Panc1 (cell line): ENCODE results near the gene ZFP36L1. TPM values are rescaled to one million over a fixed set of nuclear protein-coding genes. Genes with fewer than 3 reads are reported as not detected.

Source experiments
- ATAC-seq: fragments of 200-7000 bp; cut with Tn5 transposase; 2 replicates; pipeline ENCODE4 v1.9.1; 2020; ENCODE audit warnings: mild to moderate bottlenecking, moderate library complexity
- BruUV-seq: library from RNA; stranded (reverse); fragments of 400-500 nt; replicated peaks from 2 replicates; lab custom pipeline; 2021; lab: Mats Ljungman, UMichigan
- CTCF ChIA-PET: fragments of 300-600 bp; sonication (Branson Sonifier 250); formaldehyde crosslinking; loops from one replicate; lab custom pipeline; 2022; ENCODE audit warnings: antibody characterized with exemption; lab: Charles Lee
- POLR2A ChIA-PET: fragments of 300-600 bp; sonication (Branson Sonifier 250); formaldehyde crosslinking; loops from one replicate; lab custom pipeline; 2022; ENCODE audit warnings: antibody characterized with exemption; lab: Charles Lee
- DNase-seq: peaks from one replicate; pipeline ENCODE4 v3.0.0-alpha.2; 2010; ENCODE audit warnings: low read depth, low spot score
- H3K27ac ChIP-seq: 2 replicates; pipeline ENCODE4 v1.5.1; 2011; ENCODE audit warnings: mild to moderate bottlenecking, low read length, inconsistent platforms
- H3K27me3 ChIP-seq: fragments of 200-500 bp; sonication (Bioruptor generic); 2 replicates; pipeline ENCODE4 v1.6.0; 2014; ENCODE audit warnings: low read length, inconsistent platforms; ENCODE audit not compliant: control insufficient read depth, insufficient read depth
- H3K36me3 ChIP-seq: fragments of 200-500 bp; sonication (Bioruptor generic); 2 replicates; pipeline ENCODE4 v1.5.1; 2014; ENCODE audit warnings: inconsistent platforms, mild to moderate bottlenecking, low read length, moderate library complexity; ENCODE audit not compliant: control insufficient read depth, insufficient read depth
- H3K4me1 ChIP-seq: 2 replicates; pipeline ENCODE4 v1.5.1; 2011; ENCODE audit warnings: inconsistent platforms, mild to moderate bottlenecking, low read length, moderate library complexity; ENCODE audit not compliant: control insufficient read depth, insufficient read depth
- H3K4me3 ChIP-seq, 2 experiments: 2 replicates each; pipeline ENCODE4 v1.5.1; 2011 to 2012; ENCODE audit warnings: low read depth in 2 of 2, low read length in 2 of 2, mild to moderate bottlenecking in 2 of 2, inconsistent platforms in 1 of 2, moderate library complexity in 1 of 2
- H3K9me3 ChIP-seq: fragments of 200-500 bp; sonication (Bioruptor generic); 2 replicates; pipeline ENCODE4 v1.5.1; 2014; ENCODE audit warnings: low read depth, mild to moderate bottlenecking, inconsistent platforms, low read length, moderate library complexity; ENCODE audit not compliant: control insufficient read depth, insufficient read depth
- POLR2AphosphoS5 ChIP-seq: IDR thresholded peaks from 2 replicates; pipeline ENCODE4 v1.6.1; 2012; ENCODE audit warnings: mild to moderate bottlenecking, low read depth, low read length, moderate library complexity
- SIN3A ChIP-seq: IDR thresholded peaks from 2 replicates; pipeline ENCODE4 v1.6.1; 2012; ENCODE audit warnings: low read depth, mild to moderate bottlenecking, low read length, moderate library complexity, borderline replicate concordance; ENCODE audit not compliant: insufficient read depth
- TCF7L2 ChIP-seq: IDR thresholded peaks from 2 replicates; pipeline ENCODE4 v1.6.1; 2011; ENCODE audit warnings: mild to moderate bottlenecking, low read depth, low read length, inconsistent platforms
- in situ Hi-C: cut with HindIII; loops from 2 replicates; pipeline ENCODE4 v1.10.0; 2016; ENCODE audit warnings: low sequenced_read_pairs, low pct_unique_long_range_greater_than_20kb
- intact Hi-C: fragments of 100-400 bp; cut with micrococcal nuclease; formaldehyde crosslinking; loops from one replicate; pipeline ENCODE4 v1.10.0; 2022; ENCODE audit not compliant: unreplicated experiment
- total RNA-seq: library from RNA; stranded (reverse); gene quantifications from one replicate; pipeline ENCODE4 v1.2.1, GENCODE V29; 2021; ENCODE audit not compliant: unreplicated experiment
- TF ChIP-seq, protein P1 (sequence below), 2 experiments: IDR thresholded peaks; 2 replicates each; pipeline ENCODE4 v1.6.1; 2011 to 2012; ENCODE audit warnings: low read depth in 2 of 2, control low read depth in 1 of 2, low read length in 1 of 2, mild to moderate bottlenecking in 1 of 2, moderate library complexity in 1 of 2; ENCODE audit not compliant: insufficient read depth in 1 of 2
- TF ChIP-seq, protein P2 (sequence below): fragments of 450-650 bp; IDR thresholded peaks from 2 replicates; pipeline ENCODE4 v1.5.1; 2017; ENCODE audit warnings: mild to moderate bottlenecking

ZFP36L1 gene
- total RNA-seq, 1 experiment from 2014 or later = 84.9 TPM

DNA sequence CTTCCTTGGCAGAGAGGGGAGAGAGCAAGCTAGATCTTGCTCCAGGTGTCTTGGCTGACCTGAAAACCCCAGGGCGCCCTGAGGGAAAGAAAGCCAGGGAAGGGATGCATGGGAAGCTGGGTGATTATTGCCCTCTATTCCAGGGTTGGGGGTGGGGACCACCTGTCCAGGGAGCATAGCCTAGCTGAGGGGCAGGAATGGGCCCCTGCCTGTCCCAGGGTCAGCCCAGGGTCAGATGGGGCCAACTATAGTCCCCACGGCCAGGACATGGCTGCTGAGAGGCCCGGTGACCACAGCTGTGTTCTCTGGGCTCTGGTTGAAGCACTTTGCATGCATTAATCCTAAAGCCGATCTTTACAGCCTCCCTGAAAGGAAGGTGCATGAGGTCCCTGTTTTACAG lies 30.1 kb upstream of the ZFP36L1 start:
- H3K4me3 ChIP-seq = no peak overlapping the region
- ChIA-PET POLR2A (no interaction called here), CTCF (no interaction called here)
- H3K27me3 ChIP-seq = no peaks in the 10 kb centered on the region
- H3K9me3 ChIP-seq = no peaks in the 10 kb centered on the region
- ATAC-seq = no peak
- no peak for DNase-seq
- TF ChIP-seq, protein P1, sequence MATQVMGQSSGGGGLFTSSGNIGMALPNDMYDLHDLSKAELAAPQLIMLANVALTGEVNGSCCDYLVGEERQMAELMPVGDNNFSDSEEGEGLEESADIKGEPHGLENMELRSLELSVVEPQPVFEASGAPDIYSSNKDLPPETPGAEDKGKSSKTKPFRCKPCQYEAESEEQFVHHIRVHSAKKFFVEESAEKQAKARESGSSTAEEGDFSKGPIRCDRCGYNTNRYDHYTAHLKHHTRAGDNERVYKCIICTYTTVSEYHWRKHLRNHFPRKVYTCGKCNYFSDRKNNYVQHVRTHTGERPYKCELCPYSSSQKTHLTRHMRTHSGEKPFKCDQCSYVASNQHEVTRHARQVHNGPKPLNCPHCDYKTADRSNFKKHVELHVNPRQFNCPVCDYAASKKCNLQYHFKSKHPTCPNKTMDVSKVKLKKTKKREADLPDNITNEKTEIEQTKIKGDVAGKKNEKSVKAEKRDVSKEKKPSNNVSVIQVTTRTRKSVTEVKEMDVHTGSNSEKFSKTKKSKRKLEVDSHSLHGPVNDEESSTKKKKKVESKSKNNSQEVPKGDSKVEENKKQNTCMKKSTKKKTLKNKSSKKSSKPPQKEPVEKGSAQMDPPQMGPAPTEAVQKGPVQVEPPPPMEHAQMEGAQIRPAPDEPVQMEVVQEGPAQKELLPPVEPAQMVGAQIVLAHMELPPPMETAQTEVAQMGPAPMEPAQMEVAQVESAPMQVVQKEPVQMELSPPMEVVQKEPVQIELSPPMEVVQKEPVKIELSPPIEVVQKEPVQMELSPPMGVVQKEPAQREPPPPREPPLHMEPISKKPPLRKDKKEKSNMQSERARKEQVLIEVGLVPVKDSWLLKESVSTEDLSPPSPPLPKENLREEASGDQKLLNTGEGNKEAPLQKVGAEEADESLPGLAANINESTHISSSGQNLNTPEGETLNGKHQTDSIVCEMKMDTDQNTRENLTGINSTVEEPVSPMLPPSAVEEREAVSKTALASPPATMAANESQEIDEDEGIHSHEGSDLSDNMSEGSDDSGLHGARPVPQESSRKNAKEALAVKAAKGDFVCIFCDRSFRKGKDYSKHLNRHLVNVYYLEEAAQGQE (IDR thresholded peaks at IDR 0.05; ENCODE audit: insufficient read depth in 1 of 2, low read depth in 2 of 2, low read length in 1 of 2) = no peak
- TF ChIP-seq, protein P2, sequence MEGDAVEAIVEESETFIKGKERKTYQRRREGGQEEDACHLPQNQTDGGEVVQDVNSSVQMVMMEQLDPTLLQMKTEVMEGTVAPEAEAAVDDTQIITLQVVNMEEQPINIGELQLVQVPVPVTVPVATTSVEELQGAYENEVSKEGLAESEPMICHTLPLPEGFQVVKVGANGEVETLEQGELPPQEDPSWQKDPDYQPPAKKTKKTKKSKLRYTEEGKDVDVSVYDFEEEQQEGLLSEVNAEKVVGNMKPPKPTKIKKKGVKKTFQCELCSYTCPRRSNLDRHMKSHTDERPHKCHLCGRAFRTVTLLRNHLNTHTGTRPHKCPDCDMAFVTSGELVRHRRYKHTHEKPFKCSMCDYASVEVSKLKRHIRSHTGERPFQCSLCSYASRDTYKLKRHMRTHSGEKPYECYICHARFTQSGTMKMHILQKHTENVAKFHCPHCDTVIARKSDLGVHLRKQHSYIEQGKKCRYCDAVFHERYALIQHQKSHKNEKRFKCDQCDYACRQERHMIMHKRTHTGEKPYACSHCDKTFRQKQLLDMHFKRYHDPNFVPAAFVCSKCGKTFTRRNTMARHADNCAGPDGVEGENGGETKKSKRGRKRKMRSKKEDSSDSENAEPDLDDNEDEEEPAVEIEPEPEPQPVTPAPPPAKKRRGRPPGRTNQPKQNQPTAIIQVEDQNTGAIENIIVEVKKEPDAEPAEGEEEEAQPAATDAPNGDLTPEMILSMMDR = no peak
- TF ChIP-seq POLR2AphosphoS5 (no peak), TCF7L2 (no peak), SIN3A (no peak)
- no TSS peak for BruUV-seq
- intact Hi-C loops = no loop called here
- in situ Hi-C loops = no loop called here
- H3K4me1 ChIP-seq = no peaks in the 10 kb centered on the region; the same call in 1 of the 2 replicates
- H3K36me3 ChIP-seq = no peaks in the 10 kb centered on the region
- no peak overlapping the region for H3K27ac ChIP-seq

DNA sequence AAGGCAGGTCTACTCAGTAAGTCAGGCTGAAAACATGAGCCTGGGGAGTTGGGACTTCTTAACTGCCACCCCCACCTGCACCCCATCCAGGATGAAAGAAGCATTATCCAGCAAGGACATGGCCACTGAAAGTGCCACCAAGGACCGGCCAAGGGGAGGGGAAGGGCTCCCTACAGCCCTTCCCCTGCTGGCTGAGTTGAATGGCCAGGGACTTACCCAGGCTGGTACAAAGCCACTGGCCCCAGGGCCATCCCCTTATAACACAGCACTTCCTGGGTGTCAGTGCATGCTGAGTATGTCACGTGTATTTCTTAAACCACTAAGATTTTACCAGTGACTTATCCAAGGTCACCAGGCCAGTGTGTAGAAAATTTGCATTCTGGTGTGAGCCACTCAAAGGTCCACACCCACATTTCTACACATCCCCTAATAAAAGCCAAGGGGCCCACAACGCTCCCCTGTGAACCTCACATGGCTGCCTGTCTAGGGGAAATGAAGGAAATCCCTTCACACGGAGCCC lies 29.3 kb upstream of the ZFP36L1 start:
- CTCF ChIA-PET = no interaction called here
- BruUV-seq = no TSS peak
- POLR2A ChIA-PET = interaction anchor here (0.6 kb wide), 1 partner anchor 29 kb away, joined by 8 read pairs; the partner anchor contains the start of gene ZFP36L1
- ATAC-seq (no peak), DNase-seq (no peak)
- in situ Hi-C loops = no loop called here
- Histone ChIP-seq H3K36me3 (no peaks in the 10 kb centered on the region), H3K4me1 (no peaks in the 10 kb centered on the region; the same call in none of the 2 replicates), H3K27ac (no peak overlapping the region), H3K4me3 (no peak overlapping the region), H3K27me3 (no peaks in the 10 kb centered on the region), H3K9me3 (no peaks in the 10 kb centered on the region)
- intact Hi-C loops = no loop called here
- TF ChIP-seq TCF7L2 = no peak
- TF ChIP-seq SIN3A = no peak
- TF ChIP-seq, protein P2 = no peak
- TF ChIP-seq POLR2AphosphoS5 = no peak
- TF ChIP-seq, protein P1 (IDR thresholded peaks at IDR 0.05; ENCODE audit: insufficient read depth in 1 of 2, low read depth in 2 of 2, low read length in 1 of 2) = no peak
